ENCODE results near the gene KAZN. TPM values are rescaled to one million over a fixed set of nuclear protein-coding genes. Genes with fewer than 3 reads are reported as not detected.

KAZN gene
- total and polyA plus RNA-seq, 9 donors = 10.1 to 56.4 (median 27.9) TPM

DNA sequence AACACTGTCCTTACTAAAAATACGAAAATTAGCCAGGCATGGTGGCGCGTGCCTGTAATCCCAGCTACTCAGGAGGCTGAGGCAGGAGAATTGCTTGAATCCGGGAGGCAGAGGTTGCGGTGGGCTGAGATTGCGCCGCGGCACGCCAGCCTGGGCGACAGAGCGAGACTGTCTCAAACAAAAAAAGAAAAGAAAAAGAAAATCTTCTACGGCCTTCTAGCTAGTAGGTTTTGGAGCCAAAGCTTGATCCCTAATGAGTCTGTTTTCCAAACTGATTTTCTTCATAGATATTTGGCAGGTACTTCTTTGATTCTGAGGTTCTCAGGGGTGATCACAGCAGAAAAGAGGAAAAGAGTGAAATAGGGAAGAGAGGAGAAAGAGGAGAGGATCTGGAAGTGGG lies 372.7 kb downstream of the KAZN start:
- intact Hi-C loops (cut with DNase I) = no loop called here
- Histone ChIP-seq H3K4me1 (ENCODE audit: insufficient read depth) (peaks cover 17% of the 10 kb centered on the region), H3K9me3 (no peaks in the 10 kb centered on the region), H3K27me3 (no peaks in the 10 kb centered on the region), H3K27ac (no peak overlapping the region), H3K36me3 (no peaks in the 10 kb centered on the region), H3K4me3 (no peak overlapping the region)
- TF ChIP-seq EP300 (IDR thresholded peaks at IDR 0.05) (no peak), POLR2A (IDR thresholded peaks at IDR 0.05) (no peak)
- TF ChIP-seq, protein P1, sequence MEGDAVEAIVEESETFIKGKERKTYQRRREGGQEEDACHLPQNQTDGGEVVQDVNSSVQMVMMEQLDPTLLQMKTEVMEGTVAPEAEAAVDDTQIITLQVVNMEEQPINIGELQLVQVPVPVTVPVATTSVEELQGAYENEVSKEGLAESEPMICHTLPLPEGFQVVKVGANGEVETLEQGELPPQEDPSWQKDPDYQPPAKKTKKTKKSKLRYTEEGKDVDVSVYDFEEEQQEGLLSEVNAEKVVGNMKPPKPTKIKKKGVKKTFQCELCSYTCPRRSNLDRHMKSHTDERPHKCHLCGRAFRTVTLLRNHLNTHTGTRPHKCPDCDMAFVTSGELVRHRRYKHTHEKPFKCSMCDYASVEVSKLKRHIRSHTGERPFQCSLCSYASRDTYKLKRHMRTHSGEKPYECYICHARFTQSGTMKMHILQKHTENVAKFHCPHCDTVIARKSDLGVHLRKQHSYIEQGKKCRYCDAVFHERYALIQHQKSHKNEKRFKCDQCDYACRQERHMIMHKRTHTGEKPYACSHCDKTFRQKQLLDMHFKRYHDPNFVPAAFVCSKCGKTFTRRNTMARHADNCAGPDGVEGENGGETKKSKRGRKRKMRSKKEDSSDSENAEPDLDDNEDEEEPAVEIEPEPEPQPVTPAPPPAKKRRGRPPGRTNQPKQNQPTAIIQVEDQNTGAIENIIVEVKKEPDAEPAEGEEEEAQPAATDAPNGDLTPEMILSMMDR (IDR thresholded peaks at IDR 0.05) = no peak
- 81 to 83% (median 81%) methylated on average over 12 of the region's 12 CpGs for WGBS, 3 donors
- no peak for DNase-seq

DNA sequence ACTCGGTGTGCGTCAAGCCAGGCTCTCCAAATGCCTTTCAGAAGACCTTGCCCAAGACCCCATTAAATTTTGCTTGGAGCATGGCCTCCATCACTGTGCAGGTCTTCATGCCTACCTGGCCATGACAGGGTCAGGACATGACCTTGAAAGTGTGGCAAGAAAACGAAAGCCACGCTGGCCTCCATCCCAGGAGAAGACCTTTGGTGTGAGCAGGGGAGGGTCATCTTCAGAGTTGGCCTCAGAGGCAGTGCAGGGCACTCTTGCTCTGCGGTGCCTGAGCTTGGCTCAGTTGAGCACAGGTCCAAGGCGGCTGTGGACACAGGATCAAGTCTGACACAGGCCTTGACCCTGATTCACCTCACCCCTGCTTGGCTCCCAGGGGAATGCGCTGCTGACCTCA lies 373.6 kb downstream of the KAZN start:
- intact Hi-C loops (cut with DNase I) = no loop called here
- Histone ChIP-seq H3K4me1 (ENCODE audit: insufficient read depth) (peaks cover 17% of the 10 kb centered on the region), H3K4me3 (no peak overlapping the region)

DNA sequence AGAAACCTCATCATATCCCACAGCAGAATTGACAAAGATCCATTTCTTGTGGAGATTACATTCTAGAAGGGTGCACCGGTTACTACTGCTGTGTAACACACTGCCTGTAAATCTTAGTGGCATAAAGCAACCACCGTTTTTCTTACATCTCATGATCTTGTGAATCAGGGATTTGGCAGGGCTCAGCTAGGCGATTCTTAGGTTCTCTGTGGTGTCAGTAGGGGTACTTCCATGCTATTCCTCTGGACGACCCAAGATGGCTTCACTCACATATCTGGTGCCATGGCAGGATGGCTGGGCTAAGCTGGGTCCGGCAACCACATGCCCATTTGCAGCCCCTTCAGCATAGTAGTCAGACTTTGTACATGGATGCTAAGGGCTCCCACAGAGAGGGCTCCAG lies 375.3 kb downstream of the KAZN start:
- intact Hi-C loops (cut with DNase I) = no loop called here
- WGBS, 3 donors = 84 to 97% (median 88%) methylated on average over 5 of the region's 5 CpGs

More for the DNA sequence above, 373.6 kb downstream of the KAZN start:
- Histone ChIP-seq H3K27ac (no peak overlapping the region), H3K27me3 (no peaks in the 10 kb centered on the region), H3K36me3 (no peaks in the 10 kb centered on the region), H3K9me3 (no peaks in the 10 kb centered on the region)
- TF ChIP-seq, protein P1 (IDR thresholded peaks at IDR 0.05) = no peak
- no peak for TF ChIP-seq POLR2A (IDR thresholded peaks at IDR 0.05)
- TF ChIP-seq EP300 (IDR thresholded peaks at IDR 0.05) = no peak
- DNase-seq = no peak
- WGBS, 3 donors = 43 to 56% (median 52%) methylated on average over 7 of the region's 7 CpGs

DNA sequence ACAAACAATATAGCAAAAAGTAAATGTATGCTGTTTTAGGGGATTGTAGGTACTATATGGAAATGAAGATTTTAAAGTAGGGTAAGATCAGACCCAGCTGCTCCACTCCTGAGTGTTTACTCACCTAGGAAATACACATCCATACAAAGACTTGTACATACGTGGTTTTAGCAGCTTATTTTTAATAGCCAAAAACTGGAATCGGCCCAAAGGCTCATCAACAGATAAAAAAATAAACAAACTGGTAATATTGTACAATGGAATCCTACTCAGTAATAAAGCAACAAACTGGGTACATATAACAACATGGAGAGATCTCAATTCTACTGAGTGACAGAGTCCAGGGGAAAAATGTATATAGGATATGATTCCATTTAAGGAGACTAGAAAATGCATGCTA lies 375.9 kb downstream of the KAZN start:
- intact Hi-C loops (cut with DNase I) = no loop called here
- peaks cover 17% of the 10 kb centered on the region for H3K4me1 ChIP-seq (ENCODE audit: insufficient read depth)
- no peak overlapping the region for H3K4me3 ChIP-seq
- no peak for DNase-seq
- TF ChIP-seq EP300 (IDR thresholded peaks at IDR 0.05) (no peak), POLR2A (IDR thresholded peaks at IDR 0.05) (no peak)
- TF ChIP-seq, protein P1 (IDR thresholded peaks at IDR 0.05) = no peak
- H3K9me3 ChIP-seq = no peaks in the 10 kb centered on the region
- no peak overlapping the region for H3K27ac ChIP-seq
- H3K36me3 ChIP-seq = no peaks in the 10 kb centered on the region
- 35 to 54% (median 38%) methylated on average over 2 of the region's 2 CpGs for WGBS, 3 donors
- no peaks in the 10 kb centered on the region for H3K27me3 ChIP-seq

More for the DNA sequence above, 375.3 kb downstream of the KAZN start:
- Histone ChIP-seq H3K4me1 (ENCODE audit: insufficient read depth) (peaks cover 17% of the 10 kb centered on the region), H3K27ac (no peak overlapping the region), H3K36me3 (no peaks in the 10 kb centered on the region), H3K4me3 (no peak overlapping the region), H3K9me3 (no peaks in the 10 kb centered on the region), H3K27me3 (no peaks in the 10 kb centered on the region)
- TF ChIP-seq EP300 (IDR thresholded peaks at IDR 0.05) = no peak
- no peak for DNase-seq

DNA sequence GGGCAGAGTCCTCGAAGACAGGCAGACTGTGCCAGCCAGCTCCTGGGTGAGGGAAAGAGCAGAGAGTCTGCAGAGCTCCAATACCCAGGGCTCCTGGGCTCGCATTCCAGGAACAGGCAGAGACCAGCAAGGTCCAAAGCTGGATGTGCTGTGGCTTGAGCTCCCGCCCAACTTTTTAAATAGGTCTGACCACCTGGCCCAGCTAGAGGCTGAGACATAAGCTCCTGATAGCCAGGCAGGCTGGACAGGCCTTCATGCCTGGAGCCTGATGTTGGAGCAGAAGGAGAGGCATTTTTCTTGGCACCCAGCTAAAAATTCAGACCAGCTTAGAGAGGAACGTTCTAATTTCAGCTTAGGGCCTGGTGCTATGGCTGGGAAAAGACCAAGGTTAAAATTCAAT lies 376.6 kb downstream of the KAZN start:
- H3K27ac ChIP-seq = no peak overlapping the region
- TF ChIP-seq EP300 (IDR thresholded peaks at IDR 0.05) = no peak
- TF ChIP-seq, protein P1 (IDR thresholded peaks at IDR 0.05) = no peak
- no peak for TF ChIP-seq POLR2A (IDR thresholded peaks at IDR 0.05)

More for the DNA sequence above, 376.6 kb downstream of the KAZN start:
- intact Hi-C loops (cut with DNase I) = no loop called here
- Histone ChIP-seq H3K36me3 (no peaks in the 10 kb centered on the region), H3K27me3 (no peaks in the 10 kb centered on the region), H3K4me1 (ENCODE audit: insufficient read depth) (peaks cover 15% of the 10 kb centered on the region), H3K4me3 (no peak overlapping the region), H3K9me3 (no peaks in the 10 kb centered on the region)
- no peak for DNase-seq
- 72 to 73% (median 73%) methylated on average over 4 of the region's 4 CpGs for WGBS, 3 donors
